ENCODE results near the gene MYO9A.

Gene MYO9A, protein sequence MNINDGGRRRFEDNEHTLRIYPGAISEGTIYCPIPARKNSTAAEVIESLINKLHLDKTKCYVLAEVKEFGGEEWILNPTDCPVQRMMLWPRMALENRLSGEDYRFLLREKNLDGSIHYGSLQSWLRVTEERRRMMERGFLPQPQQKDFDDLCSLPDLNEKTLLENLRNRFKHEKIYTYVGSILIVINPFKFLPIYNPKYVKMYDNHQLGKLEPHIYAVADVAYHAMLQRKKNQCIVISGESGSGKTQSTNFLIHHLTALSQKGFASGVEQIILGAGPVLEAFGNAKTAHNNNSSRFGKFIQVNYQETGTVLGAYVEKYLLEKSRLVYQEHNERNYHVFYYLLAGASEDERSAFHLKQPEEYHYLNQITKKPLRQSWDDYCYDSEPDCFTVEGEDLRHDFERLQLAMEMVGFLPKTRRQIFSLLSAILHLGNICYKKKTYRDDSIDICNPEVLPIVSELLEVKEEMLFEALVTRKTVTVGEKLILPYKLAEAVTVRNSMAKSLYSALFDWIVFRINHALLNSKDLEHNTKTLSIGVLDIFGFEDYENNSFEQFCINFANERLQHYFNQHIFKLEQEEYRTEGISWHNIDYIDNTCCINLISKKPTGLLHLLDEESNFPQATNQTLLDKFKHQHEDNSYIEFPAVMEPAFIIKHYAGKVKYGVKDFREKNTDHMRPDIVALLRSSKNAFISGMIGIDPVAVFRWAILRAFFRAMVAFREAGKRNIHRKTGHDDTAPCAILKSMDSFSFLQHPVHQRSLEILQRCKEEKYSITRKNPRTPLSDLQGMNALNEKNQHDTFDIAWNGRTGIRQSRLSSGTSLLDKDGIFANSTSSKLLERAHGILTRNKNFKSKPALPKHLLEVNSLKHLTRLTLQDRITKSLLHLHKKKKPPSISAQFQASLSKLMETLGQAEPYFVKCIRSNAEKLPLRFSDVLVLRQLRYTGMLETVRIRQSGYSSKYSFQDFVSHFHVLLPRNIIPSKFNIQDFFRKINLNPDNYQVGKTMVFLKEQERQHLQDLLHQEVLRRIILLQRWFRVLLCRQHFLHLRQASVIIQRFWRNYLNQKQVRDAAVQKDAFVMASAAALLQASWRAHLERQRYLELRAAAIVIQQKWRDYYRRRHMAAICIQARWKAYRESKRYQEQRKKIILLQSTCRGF (N-terminal part only)

DNA sequence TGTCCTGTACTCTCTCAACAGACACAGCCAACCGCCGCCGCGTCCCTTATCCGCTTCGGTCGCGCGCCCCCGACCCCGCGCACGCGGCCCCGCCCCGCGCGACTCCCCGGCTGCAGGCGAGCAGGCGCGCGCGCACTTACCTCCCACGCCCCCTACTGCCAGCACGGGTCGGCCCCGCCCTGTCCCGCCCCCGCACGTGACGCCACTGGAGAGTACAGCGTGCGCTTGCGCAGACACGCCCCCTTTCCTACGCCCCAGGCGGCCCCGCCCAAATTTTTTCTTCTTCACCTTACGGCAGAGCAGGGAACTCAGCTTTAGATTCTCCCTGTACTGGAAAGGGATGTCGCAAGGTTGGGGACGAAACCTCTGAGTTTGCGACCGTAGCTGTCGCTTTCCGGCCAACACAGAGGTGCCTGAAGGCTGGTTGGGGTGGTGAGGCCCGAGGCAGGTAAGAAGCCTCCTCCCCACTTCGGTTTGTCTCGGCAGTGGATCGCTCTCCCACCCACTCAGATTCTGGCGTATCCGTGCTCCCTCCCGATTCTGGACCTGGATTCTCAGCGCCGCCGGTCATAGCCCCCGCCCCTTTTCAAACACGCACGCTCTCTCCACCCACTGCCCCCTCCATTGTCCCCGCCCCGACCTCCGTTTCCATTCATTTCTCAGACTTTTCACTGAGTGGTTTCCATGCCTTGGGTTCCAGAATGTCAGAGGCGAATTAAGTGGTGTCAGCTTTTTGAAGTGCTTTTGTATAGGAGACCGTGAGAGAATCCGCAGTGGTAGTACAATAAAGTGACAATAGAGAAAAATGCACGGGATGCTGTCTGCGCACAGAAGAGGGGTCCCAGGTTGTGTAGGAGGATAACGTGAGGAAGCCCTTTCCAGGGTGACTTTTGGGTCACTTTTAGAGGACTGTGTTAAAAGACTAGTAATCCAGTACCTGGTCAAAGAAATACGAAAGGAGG lies at the start of gene MYO9A, which contains the start of gene SENP8:
MYO9A (minus strand) TSS at position 134 of the 962 bp plus-strand sequence. CDS start 71,587 bp downstream, outside the sequence.
SENP8 (plus strand) TSS at position 387 of the 962 bp plus-strand sequence. CDS start 21,221 bp downstream, outside the sequence.
- peak; percentile 99 for DNase-seq

DNA sequence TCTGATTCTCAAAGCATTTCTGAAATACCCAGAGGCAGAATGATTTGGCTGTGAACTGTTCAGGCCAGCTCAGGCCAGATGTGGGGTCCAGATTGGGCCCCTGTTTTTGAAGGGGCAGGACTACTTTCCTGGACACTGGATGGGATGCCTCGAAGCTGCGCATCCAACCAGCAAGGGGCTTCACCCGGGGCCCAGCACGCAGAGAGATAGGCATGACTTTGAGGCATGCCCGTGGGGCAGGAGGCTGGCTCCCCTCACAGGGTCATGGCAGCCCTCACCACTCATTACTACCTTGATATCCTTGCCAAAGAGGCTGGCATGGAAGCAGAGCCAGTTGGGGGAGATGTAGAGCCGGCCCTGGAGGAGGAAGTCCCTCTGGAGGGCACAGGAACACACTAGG lies 49.5 kb upstream of the MYO9A start:
- no peak for DNase-seq

DNA sequence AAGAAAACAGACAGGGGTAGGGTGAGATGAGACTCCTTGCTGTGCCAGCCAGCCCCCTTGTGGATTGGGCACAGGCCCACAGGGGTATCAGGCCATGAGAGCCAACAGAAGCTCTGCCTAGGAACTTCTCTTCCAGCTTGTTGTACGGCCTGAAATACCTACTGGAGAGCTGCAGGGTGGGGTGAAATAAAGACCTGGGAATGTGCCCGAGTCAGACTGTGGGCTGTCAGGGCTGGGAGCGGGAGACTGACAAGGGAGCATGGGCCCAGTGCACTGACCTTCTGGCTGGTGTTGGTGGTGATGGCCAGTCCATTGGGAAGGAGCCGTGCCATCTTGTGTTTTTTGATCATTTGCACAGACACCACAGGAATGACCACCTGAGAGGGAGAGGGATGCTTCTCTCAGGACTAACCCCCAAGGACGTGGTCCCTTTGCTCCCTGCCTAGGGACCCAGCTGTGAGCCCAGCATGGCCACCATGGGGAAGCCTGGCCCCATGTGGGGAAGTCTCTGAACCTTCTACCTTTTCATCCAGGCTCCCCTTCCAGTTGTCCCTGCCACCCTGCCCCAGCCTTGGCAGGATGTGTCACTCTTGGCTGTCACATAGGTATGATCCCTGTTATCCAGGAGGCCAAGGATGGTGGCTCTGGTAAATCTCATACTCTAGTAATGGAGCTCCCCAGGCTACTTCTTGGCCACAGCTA lies 48.9 kb upstream of the MYO9A start:
- DNase-seq = no peak

DNA sequence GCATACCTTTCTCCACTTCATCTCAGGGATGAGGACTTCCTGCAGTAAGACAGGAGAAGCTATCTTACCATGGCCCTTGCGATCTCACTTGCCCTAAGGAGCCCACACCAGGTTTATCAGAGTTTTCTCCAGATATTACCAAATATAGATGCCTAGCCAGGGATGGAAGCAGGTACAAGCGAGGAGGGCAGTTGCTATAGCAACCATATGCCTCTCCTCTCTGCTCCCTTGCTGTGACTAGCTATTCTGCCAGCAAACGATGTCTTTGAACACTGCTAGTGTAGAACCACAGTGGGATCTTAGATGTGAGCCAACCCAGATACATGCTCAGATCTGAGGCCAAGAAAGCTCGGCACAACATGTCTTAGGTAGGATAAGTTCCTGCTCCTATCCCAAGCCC lies 45.8 kb upstream of the MYO9A start:
- DNase-seq = no peak

DNA sequence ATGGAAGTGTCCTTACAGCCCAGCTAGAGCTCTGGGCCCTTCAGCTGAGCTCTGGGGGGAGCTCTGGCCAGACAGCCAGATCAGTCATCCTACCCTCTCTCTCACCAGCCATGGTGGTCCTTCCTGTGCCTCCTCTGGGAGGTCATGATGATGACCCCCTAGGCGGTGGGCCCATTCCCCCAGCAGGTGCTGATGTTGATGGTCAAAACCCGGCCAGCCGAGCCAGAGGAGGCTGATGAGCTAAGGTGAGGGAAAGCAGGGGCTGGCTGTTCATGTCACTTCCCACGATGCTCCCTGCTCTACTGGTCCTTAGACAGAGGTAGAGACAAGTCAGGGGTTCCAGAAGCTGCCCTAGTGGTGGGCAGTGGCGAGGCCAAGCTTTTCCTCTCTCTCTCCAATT lies 44.6 kb upstream of the MYO9A start:
- no peak for DNase-seq

DNA sequence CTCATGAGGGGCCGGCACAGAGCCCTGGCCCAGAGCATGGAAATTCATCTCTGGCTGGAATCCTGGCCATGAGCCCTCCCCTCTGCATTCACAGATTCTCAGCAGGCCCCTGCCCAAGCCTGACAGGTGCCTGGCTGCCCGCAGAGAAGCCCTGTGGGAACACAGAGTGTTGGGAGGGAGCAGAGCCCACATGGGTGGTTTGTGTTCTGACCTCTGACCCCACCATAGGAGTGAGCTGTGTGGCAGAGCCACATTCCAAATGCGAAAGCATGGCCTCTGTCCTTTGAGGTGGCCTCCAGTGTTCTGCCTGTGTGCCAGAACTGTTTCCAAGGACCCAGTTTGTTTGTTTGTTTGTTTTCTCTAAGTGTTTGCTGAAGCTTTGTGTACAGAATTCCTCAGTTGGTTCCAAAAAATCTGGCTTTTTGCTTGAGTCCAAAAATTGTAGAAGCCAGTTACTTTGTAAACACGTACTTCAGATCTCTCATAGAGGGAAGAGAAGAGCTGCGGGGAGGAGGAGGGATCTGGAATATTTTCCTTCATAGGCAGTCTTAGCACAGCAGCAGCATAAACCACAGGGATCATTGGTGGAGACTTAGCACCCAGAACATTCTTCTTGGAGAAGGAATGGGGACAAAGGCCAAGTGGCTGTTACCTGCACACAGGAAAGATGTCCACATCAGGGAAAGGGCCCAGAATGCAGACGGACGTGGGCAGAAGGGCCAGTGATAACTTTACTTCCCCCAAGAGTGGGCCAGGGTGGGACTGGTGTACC lies 43.6 kb upstream of the MYO9A start:
- DNase-seq = no peak

DNA sequence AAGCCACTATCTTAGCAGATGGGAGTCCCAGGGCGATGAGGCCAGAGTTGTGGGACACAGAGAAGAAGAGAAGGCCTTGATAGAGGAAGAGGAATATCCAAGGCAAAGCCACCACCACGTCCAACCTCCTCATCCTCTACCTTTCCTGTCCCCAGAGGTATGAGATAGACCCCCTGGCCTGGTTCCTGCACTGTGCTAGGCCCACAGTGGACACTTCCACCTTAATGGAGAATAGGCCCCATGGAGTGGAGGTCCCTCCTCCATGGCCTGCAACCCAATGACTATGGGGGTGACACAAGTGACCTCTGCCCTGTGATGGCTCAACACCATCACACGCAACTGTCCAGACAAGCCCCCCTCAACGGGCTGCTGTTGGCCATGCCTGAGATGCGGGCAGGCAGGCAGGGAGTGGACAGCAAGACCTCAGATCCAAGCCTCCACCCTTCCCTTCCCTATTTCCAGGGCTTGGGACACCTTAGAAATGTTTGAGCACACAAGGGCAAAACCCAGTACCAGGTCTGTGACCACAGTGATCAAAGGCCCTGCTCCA lies 42.8 kb upstream of the MYO9A start:
- no peak for DNase-seq

DNA sequence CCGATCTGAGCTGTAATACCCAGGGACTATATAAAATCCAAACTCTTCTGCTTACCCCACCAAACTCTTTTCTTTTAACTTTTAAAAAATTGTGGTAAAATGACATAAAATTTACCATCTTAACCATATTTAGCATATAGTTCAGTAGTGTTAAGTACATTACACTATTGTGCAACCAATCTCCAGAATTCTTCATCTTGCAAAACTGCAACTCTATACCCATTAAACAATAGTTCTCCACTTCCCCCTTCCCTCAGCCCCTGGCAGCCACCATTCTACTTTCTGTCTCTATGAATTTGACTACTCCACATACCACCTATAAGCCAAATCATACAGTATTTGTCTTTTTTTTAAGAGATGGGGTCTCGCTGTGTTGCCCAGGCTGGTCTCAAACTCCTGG lies 39.0 kb upstream of the MYO9A start:
- no peak for DNase-seq

DNA sequence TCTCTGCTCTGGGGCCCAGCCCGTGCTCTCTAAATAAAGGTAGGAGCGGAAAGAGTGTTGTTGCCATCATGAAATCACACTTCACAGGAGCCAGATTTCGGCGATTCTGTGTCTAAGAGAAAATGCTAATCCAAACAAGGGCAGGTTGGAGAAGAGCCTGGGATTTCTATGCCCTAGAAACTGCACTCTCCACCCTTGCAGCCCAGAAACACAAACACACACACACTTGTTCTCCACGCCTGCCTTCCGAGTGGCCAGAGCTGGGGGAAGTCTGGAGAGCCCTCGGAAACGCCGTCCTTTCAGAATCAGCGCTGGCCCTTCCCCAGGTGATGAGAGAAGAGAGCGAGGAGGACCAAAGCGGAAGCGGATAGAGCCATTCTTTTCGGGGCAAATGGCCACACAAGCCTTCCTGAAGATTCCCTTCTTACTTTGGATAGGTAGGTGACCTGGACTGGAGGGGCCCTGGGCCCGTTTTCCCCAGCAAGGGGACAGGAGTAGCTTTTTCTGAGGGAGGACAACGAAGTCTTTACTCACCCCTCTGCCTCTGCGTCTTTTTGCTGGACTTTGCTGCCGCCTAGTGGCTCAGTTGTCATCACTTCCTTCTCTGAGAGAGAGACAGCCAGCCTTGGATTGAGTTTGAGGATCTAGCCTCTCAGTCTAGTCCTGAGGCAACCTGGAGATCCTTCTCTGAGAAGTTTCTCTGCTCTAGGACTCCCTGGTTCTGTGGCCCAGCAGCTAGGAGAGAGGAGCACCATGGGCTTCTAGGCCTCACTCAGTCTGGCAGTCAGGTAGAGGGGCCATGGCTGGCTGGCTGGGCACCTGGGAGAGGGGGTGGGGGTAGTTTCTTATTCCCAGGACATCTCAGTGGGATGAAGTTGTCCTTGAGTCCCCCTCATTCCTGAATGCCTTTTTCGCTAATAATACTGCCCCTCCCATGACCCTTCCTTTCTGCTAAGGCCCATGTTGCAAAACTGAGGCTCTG lies 38.0 kb upstream of the MYO9A start:
- peak; percentile 84 for DNase-seq

DNA sequence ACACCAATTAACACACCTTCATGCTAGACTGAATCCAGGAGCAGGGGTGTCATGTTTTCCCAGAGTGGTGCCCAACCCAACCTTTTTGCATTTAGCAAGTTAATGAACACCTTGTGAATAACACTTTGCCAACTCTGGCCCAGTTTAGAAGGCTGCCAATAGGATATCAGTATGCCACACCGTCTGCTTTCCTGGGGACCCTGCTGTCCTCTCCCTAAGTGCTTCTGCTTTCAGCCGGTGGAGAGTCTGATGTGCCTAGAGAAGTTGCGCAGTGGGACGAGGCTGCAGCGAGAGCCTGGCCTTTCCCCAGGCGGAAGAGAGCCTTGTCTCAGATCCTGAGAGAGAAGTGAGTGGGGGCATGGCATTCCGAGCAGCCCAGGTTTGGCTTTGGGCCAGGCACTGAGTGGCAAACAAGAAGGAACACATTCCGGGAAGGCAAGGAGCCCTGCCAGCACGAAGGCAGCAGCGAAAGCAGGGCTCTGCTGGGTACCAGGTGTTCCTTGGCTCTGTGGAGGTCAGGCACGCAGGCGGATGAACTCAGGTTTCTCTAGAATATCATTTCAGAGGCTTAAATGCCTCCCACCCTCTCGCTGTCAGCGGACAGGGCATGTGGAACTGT lies 37.2 kb upstream of the MYO9A start:
- no peak for DNase-seq

DNA sequence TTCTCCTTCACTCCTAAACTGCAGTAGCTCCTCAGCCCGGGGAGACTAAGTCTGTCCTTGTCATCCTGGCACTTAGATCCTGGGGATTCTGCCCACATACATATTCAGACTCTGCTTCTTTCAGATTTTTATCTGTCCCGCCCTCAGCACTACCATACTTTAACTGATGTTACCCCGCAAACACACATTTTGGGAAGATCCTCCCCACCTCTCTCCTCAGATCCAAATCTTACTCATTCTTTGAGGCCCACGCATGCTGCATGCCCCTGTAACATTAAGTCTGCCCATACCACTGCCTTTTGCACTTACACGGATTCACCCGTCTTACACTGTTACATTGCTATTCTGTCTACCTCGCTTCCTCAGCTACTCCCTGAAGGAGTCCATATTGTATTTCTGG lies 36.4 kb upstream of the MYO9A start:
- DNase-seq = no peak

DNA sequence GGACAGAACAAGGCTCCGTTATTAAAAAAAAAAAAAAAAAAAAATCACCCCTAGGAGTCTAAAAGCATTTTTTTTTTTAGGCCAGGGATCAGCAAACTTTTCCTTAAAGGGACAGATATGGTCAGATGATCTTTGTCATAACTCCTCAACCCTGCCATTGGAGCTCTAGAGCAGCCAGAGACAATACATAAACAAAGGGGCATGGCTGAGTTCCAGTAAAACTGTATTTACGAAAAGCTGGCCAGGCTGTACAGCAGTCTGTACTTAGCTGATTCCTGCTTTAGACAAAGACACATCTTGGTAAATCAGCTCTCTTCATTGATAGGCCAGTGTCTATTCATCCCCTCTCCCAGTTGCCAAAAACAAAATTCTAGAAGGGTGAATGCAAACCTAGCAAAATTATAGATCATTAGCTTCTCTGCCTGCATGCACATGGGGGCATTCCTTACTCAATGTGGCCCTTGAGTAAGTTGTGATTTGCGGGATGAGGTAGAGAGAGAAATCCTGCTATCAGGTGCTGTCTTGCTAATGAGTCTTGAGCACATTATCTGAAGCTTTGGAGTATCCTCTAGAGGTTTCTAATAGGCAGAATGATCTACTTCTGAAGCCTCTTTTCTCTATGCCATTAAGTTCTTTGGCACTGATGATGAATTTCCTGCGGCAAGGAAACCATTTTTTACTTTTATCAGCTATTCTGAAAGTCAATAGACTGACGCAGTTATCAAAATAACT lies 35.5 kb upstream of the MYO9A start:
- no peak for DNase-seq

DNA sequence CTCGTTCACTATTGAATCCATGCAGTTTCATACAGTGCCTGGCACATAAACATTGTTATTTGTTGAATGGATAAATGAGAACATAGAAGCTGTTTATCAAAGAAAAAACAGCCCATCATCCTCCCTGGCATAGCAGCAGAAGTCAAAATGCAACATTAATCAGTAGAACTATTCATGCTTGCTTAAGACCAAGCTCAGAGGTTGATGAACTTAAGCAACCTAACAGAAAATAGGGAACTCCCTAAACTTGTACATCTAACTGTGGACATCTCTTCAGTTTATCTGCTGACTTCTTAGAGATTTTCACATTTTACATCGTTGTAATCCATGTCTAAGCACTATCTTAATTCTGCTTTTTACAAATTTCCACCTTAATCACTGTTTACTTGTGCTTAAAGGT lies 29.5 kb upstream of the MYO9A start:
- DNase-seq = no peak

DNA sequence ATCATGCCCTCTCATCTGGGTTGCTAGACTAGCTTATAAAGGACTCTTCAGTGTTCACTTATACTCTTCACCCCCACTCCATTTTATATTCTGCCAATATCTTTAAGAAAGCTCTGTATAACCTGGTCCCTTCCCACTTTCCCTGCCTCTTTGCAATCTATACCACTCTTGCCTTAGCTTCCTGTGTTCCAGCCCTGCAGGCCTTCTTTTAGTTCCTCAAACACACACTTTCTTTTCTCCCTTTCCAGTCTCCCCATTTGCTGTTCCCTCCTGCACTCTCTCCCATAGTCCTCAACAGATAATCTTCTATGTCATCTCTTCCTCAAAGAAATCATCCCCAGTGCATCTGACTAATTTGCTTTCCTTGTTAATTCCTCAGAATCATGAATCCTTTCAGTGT lies 29.0 kb upstream of the MYO9A start:
- DNase-seq = no peak

DNA sequence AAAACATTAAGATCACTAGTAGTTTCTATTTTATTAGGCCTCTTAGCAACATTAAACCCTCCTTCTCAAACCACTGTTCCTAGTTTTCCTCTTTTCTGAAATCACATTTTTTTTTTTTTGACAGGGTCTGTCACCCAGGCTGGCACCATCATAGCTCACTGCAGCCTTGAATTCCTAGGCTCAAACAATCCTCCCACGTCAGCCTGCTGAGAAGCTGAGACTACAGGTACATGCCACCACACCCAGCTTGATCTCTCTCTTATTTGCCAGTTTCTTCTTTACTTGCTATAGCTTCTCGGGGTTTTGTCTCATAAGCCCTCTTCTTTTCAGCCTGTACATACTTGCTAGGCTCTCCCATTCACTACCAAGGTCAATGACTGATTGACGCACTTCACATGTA lies 28.3 kb upstream of the MYO9A start:
- DNase-seq = no peak

DNA sequence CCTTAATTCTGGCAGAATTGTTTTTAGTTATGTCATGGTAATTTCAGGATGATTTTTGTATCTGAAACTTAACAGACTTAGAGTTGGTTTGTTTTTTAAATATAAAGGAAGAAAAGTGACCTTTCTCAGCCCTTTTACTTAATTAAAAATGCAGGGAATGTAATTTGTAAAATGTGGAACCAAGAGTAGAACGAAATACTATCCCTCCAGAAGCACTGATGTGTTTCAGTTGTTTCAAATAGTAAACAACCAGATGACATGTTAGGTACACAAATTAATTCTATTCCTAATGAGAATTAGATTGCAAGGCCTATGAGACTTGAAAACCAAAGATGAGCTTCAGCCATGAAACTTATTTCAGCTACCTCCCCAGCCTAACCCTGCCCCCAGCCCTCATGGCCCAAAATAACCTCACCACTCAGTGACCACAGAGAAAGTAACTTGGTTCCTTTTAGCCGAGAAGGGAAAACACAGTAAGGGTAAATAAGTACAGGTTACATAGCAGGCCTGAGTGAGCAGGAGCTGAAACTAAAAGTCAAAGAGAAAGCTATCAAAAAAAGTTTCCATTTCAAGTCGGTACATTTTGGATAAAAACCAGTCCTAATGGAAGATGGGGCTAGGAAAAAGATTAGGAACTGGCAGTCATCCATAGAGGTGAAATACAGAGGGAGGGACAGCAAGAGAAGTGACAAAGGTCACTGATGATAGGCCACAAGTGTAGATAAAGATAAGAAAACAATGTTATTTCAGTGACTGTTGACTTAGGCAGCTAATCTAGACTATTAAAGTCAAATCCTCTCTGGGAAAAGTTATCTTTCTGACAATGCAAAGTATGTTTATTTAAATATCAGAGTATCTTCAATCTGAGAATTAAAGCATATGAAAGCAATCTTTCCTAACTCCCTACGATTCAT lies 23.5 kb upstream of the MYO9A start:
- DNase-seq = no peak

DNA sequence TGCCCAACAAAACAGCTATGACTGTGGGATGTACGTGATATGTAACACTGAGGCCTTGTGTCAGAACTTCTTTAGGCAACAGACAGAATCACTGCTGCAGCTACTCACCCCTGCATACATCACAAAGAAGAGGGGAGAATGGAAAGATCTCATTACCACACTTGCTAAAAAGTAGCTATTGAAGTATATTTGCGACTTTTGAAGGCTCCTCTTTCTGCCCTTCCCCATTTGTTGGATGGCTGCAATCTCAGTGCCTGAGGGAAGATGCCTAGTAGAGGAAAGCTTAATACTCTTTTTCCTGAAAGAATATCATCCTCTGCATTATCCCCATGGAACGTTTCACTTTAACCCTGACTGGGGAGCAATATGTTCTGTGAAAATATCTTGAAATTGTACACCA lies 22.1 kb upstream of the MYO9A start:
- no peak for DNase-seq

Measured in activated CD8-positive, alpha-beta memory T cell treated with anti-CD3 and anti-CD28 coated beads, Interleukin-2, amount 50 U/mL, for 4 hours (primary cell).